Astrocyte (in vitro differentiated cells and primary cell): Measurements from ENCODE around the gene GLRX5. TPM values are rescaled to one million over a fixed set of nuclear protein-coding genes. Genes with fewer than 3 reads are reported as not detected.

Experiments used
- DNase-seq: peaks from one replicate; pipeline ENCODE4 v3.0.0-alpha.2; 2010; ENCODE audit warnings: low read depth
- FAIRE-seq: peaks from 2 replicates; lab custom pipeline; 2011; peaks lifted over from hg19 to GRCh38; lab: Jason Lieb, UNC
- H2AFZ ChIP-seq: 2 replicates; pipeline ENCODE4 v1.6.0; 2012; ENCODE audit warnings: low read depth, low read length, inconsistent platforms
- H3K27ac ChIP-seq: 2 replicates; pipeline ENCODE4 v1.5.1; 2011; ENCODE audit warnings: low read depth, low read length, inconsistent platforms
- H3K27me3 ChIP-seq: 2 replicates; pipeline ENCODE4 v1.6.0; 2011; ENCODE audit warnings: low read length, inconsistent platforms; ENCODE audit not compliant: insufficient read depth
- H3K36me3 ChIP-seq: 2 replicates; pipeline ENCODE4 v1.5.1; 2011; ENCODE audit warnings: low read length, inconsistent platforms; ENCODE audit not compliant: insufficient read depth
- H3K4me1 ChIP-seq: 2 replicates; pipeline ENCODE4 v1.5.1; 2011; ENCODE audit warnings: low read length, inconsistent platforms; ENCODE audit not compliant: insufficient read depth
- H3K4me2 ChIP-seq: 2 replicates; pipeline ENCODE4 v1.6.0; 2012; ENCODE audit warnings: low read length, inconsistent platforms
- H3K4me3 ChIP-seq: 2 replicates; pipeline ENCODE4 v1.5.1; 2011; ENCODE audit warnings: low read depth, mild to moderate bottlenecking, low read length, inconsistent platforms; ENCODE audit not compliant: insufficient read depth
- H3K79me2 ChIP-seq: 2 replicates; pipeline ENCODE4 v1.6.0; 2012; ENCODE audit warnings: mild to moderate bottlenecking, low read length, inconsistent platforms; ENCODE audit not compliant: insufficient read depth
- H3K9ac ChIP-seq: 2 replicates; pipeline ENCODE4 v1.6.0; 2012; ENCODE audit warnings: mild to moderate bottlenecking, low read length, inconsistent platforms
- H3K9me3 ChIP-seq: 2 replicates; pipeline ENCODE4 v1.5.1; 2012; ENCODE audit warnings: low read depth, mild to moderate bottlenecking, low read length, inconsistent platforms; ENCODE audit not compliant: insufficient read depth
- H4K20me1 ChIP-seq: 2 replicates; pipeline ENCODE4 v1.6.0; 2012; ENCODE audit warnings: low read length, inconsistent platforms; ENCODE audit not compliant: insufficient read depth
- H3K27ac Mint-ChIP-seq: one replicate; pipeline ENCODE4 v1.8.0; 2021; ENCODE audit warnings: mild to moderate bottlenecking, mixed read lengths; ENCODE audit not compliant: unreplicated experiment
- H3K27me3 Mint-ChIP-seq: one replicate; pipeline ENCODE4 v1.8.0; 2021; ENCODE audit warnings: low read depth, mixed read lengths; ENCODE audit not compliant: unreplicated experiment
- H3K36me3 Mint-ChIP-seq: one replicate; pipeline ENCODE4 v1.8.0; 2021; ENCODE audit warnings: low read depth, mixed read lengths; ENCODE audit not compliant: unreplicated experiment
- H3K4me1 Mint-ChIP-seq: one replicate; pipeline ENCODE4 v1.8.0; 2021; ENCODE audit warnings: low read depth, mixed read lengths; ENCODE audit not compliant: unreplicated experiment
- H3K4me3 Mint-ChIP-seq: one replicate; pipeline ENCODE4 v1.8.0; 2021; ENCODE audit warnings: mild to moderate bottlenecking, moderate library complexity, mixed read lengths; ENCODE audit not compliant: unreplicated experiment
- H3K9me3 Mint-ChIP-seq: one replicate; pipeline ENCODE4 v1.8.0; 2021; ENCODE audit warnings: mild to moderate bottlenecking, mixed read lengths; ENCODE audit not compliant: unreplicated experiment
- EZH2 ChIP-seq: IDR thresholded peaks from 2 replicates; pipeline ENCODE4 v1.6.1; 2012; ENCODE audit warnings: mild to moderate bottlenecking, low read length, inconsistent platforms; ENCODE audit not compliant: insufficient read depth
- total RNA-seq: library from RNA; stranded (reverse); gene quantifications from 2 replicates; pipeline ENCODE4 v1.2.1, GENCODE V29; 2021
- TF ChIP-seq, protein P1 (sequence below): IDR thresholded peaks from 2 replicates; pipeline ENCODE4 v1.5.1; 2011; ENCODE audit warnings: low read depth, mild to moderate bottlenecking, inconsistent platforms, low read length, moderate library complexity; ENCODE audit not compliant: insufficient read depth

The GLRX5 gene
- total RNA-seq, 1 donor from 2014 or later: 50.5 TPM

DNA sequence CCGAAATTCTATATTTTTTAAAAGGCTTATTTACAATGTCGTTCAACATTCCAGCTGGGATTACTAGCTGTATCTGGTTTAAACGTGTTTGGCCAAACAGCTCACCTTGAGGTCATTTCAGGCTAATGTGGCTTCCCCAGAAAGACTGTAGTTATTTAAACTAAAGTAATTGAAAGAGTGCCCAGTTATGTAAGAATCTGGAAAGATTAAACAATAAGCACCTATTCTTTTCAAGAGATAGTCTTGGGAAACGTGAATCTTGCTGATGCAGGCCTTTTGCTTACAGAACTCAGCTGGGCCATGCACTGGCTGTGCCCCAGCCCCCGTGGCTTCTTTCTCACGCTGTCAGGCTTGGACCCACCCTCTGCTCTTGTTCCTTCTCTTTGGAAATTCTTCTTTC is 24.4 kb downstream of the GLRX5 start:
- Histone ChIP-seq H3K4me1 (no peaks in the 10 kb centered on the region), H3K4me2 (no peak overlapping the region), H2AFZ (no peak overlapping the region), H4K20me1 (no peaks in the 10 kb centered on the region), H3K9me3 (no peaks in the 10 kb centered on the region), H3K9ac (no peak overlapping the region), H3K4me3 (no peak overlapping the region), H3K27ac (no peak overlapping the region), H3K27me3 (no peaks in the 10 kb centered on the region), H3K79me2 (no peaks in the 10 kb centered on the region), H3K36me3 (no peaks in the 10 kb centered on the region)
- H3K27ac Mint-ChIP-seq: no peak overlapping the region
- FAIRE-seq (no peak), DNase-seq (no peak)
- no peaks in the 10 kb centered on the region for H3K36me3 Mint-ChIP-seq
- H3K4me1 Mint-ChIP-seq: no peaks in the 10 kb centered on the region
- H3K27me3 Mint-ChIP-seq: peaks cover 19% of the 10 kb centered on the region
- TF ChIP-seq EZH2: no peak
- TF ChIP-seq, protein P1, sequence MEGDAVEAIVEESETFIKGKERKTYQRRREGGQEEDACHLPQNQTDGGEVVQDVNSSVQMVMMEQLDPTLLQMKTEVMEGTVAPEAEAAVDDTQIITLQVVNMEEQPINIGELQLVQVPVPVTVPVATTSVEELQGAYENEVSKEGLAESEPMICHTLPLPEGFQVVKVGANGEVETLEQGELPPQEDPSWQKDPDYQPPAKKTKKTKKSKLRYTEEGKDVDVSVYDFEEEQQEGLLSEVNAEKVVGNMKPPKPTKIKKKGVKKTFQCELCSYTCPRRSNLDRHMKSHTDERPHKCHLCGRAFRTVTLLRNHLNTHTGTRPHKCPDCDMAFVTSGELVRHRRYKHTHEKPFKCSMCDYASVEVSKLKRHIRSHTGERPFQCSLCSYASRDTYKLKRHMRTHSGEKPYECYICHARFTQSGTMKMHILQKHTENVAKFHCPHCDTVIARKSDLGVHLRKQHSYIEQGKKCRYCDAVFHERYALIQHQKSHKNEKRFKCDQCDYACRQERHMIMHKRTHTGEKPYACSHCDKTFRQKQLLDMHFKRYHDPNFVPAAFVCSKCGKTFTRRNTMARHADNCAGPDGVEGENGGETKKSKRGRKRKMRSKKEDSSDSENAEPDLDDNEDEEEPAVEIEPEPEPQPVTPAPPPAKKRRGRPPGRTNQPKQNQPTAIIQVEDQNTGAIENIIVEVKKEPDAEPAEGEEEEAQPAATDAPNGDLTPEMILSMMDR: no peak
- no peak overlapping the region for H3K4me3 Mint-ChIP-seq
- H3K9me3 Mint-ChIP-seq: no peaks in the 10 kb centered on the region

DNA sequence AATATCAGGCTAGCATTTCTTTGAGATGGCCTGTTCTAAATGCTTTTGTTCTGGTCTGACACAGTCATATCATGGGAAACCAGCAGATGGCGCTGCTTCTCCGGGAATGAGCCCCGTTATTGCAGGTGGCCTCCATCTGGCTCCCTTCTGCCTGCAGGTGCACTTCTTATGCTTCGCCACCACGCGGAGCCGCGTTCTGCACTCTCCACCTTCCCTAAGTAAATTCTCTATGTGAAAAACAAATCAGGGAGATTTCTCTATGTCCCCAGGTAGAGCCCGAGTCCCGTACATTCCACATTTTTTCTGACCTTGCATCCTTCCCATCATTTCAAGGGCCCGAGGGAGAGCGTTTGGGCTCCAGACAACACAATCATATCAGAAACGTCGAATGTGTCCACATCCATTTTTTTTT is 26.2 kb downstream of the GLRX5 start:
- H3K4me1 ChIP-seq: no peaks in the 10 kb centered on the region
- H3K9me3 Mint-ChIP-seq: no peaks in the 10 kb centered on the region
- no peak overlapping the region for H3K4me3 Mint-ChIP-seq

More for the DNA sequence above, 26.2 kb downstream of the GLRX5 start:
- H3K4me1 Mint-ChIP-seq: no peaks in the 10 kb centered on the region
- no peaks in the 10 kb centered on the region for H3K36me3 Mint-ChIP-seq
- H3K27me3 ChIP-seq: no peaks in the 10 kb centered on the region
- no peaks in the 10 kb centered on the region for H4K20me1 ChIP-seq
- H3K4me3 ChIP-seq: no peak overlapping the region
- no peaks in the 10 kb centered on the region for H3K36me3 ChIP-seq
- H2AFZ ChIP-seq: no peak overlapping the region
- H3K27ac ChIP-seq: no peak overlapping the region
- DNase-seq (peak; percentile 59), FAIRE-seq (peak; percentile 5)
- peaks cover 19% of the 10 kb centered on the region for H3K27me3 Mint-ChIP-seq
- H3K27ac Mint-ChIP-seq: no peak overlapping the region
- no peak overlapping the region for H3K9ac ChIP-seq
- H3K79me2 ChIP-seq: no peaks in the 10 kb centered on the region
- H3K4me2 ChIP-seq: no peak overlapping the region
- H3K9me3 ChIP-seq: no peaks in the 10 kb centered on the region
- TF ChIP-seq EZH2: no peak
- TF ChIP-seq, protein P1: peak; percentile 98
